OCI-LY7 (cell line): ENCODE measurements around the gene NPEPL1. TPM values are rescaled to one million over a fixed set of nuclear protein-coding genes. Genes with fewer than 3 reads are reported as not detected.

Experiments used
- BruUV-seq: library from RNA; stranded (reverse); fragments of 400-500 nt; replicated peaks from 2 replicates; lab custom pipeline; 2021; lab: Mats Ljungman, UMichigan
- CTCF ChIA-PET: fragments of 300-600 bp; sonication (Branson Sonifier 250); formaldehyde crosslinking; loops from one replicate; lab custom pipeline; 2022; ENCODE audit warnings: antibody characterized with exemption; ENCODE audit not compliant: unreplicated experiment; lab: Charles Lee
- POLR2A ChIA-PET: fragments of 300-600 bp; sonication (Branson Sonifier 250); formaldehyde crosslinking; loops from one replicate; lab custom pipeline; 2022; ENCODE audit warnings: antibody characterized with exemption; lab: Charles Lee
- DNase-seq: peaks from one replicate; pipeline ENCODE4 v3.0.0-alpha.2; 2015; ENCODE audit warnings: low spot score
- H2AFZ ChIP-seq: fragments of 200-600 bp; sonication (generic), shearing (Covaris generic); 2 replicates; pipeline ENCODE4 v1.6.1; 2014; ENCODE audit warnings: mild to moderate bottlenecking, antibody characterized with exemption, low read length, moderate library complexity
- H3K27ac ChIP-seq: fragments of 200-600 bp; sonication (generic); 2 replicates; pipeline ENCODE4 v1.5.1; 2014; ENCODE audit warnings: mixed run types, low read depth, mild to moderate bottlenecking, moderate library complexity, low read length, inconsistent platforms; ENCODE audit not compliant: poor library complexity, severe bottlenecking
- H3K36me3 ChIP-seq: fragments of 200-600 bp; sonication (generic); 2 replicates; pipeline ENCODE4 v1.6.1; 2014; ENCODE audit warnings: mild to moderate bottlenecking, antibody characterized with exemption, low read length, moderate library complexity, mixed read lengths; ENCODE audit not compliant: insufficient read depth
- H3K4me1 ChIP-seq: fragments of 200-600 bp; sonication (generic); 2 replicates; pipeline ENCODE4 v1.5.1; 2014; ENCODE audit warnings: mild to moderate bottlenecking, low read length; ENCODE audit not compliant: insufficient read depth, poor library complexity, severe bottlenecking
- H3K4me2 ChIP-seq: fragments of 200-600 bp; sonication (generic); 2 replicates; pipeline ENCODE4 v1.6.1; 2014; ENCODE audit warnings: mild to moderate bottlenecking, low read length
- H3K4me3 ChIP-seq: fragments of 200-600 bp; sonication (generic); 2 replicates; pipeline ENCODE4 v1.5.1; 2014; ENCODE audit warnings: mild to moderate bottlenecking, low read depth, low read length; ENCODE audit not compliant: poor library complexity, severe bottlenecking
- H3K79me2 ChIP-seq: fragments of 200-600 bp; sonication (generic); 2 replicates; pipeline ENCODE4 v1.6.1; 2016; ENCODE audit warnings: low read depth, mild to moderate bottlenecking, low read length, moderate library complexity, mixed read lengths; ENCODE audit not compliant: insufficient read depth
- H3K9me2 ChIP-seq: fragments of 200-600 bp; sonication (generic); 2 replicates; pipeline ENCODE4 v1.6.1; 2016; ENCODE audit warnings: mild to moderate bottlenecking, low read length, mixed read lengths; ENCODE audit not compliant: insufficient read depth
- H3K9me3 ChIP-seq: fragments of 200-600 bp; sonication (generic); 2 replicates; pipeline ENCODE4 v1.6.1; 2014; ENCODE audit warnings: mild to moderate bottlenecking, mixed run types, low read length, mixed read lengths
- H4K20me1 ChIP-seq: fragments of 200-600 bp; sonication (generic); 2 replicates; pipeline ENCODE4 v1.6.1; 2014; ENCODE audit warnings: mild to moderate bottlenecking, antibody characterized with exemption, low read length, moderate library complexity, mixed read lengths; ENCODE audit not compliant: insufficient read depth
- CTCF ChIP-seq: fragments of 200-600 bp; sonication (generic); conservative IDR thresholded peaks from 2 replicates; pipeline ENCODE4 v1.5.1; 2014; ENCODE audit warnings: mild to moderate bottlenecking, antibody characterized with exemption, low read length, moderate library complexity, mixed read lengths
- EZH2phosphoT487 ChIP-seq: fragments of 200-600 bp; sonication (generic); IDR thresholded peaks from 2 replicates; pipeline ENCODE4 v1.6.1; 2018; ENCODE audit warnings: low read depth, borderline replicate concordance, mild to moderate bottlenecking, mixed run types, antibody characterized with exemption, low read length, moderate library complexity, mixed read lengths
- intact Hi-C: fragments of 100-400 bp; cut with micrococcal nuclease; formaldehyde crosslinking; loops from one replicate; pipeline ENCODE4 v1.10.0; 2022; ENCODE audit not compliant: unreplicated experiment
- total RNA-seq, 2 experiments: library from RNA; depleted of rRNA in 1 of 2; stranded (reverse); fragments of >200 nt in 1 of 2; shearing (Covaris generic) in 1 of 2; gene quantifications; 2 replicates each; pipeline ENCODE4 v1.2.3, GENCODE V29; 2014 to 2022

Gene NPEPL1
- total RNA-seq, 2 experiments from 2014 or later: 3.4 to 11.5 TPM

GRCh38 chr20:58654337-58654736 is 38.3 kb upstream of the NPEPL1 start:
- Histone ChIP-seq H3K79me2 (peaks cover 83% of the 10 kb centered on the region), H3K4me1 (peaks cover 56% of the 10 kb centered on the region), H3K4me2 (peak overlapping the region; percentile 97), H3K36me3 (peaks cover 15% of the 10 kb centered on the region), H4K20me1 (peaks cover 63% of the 10 kb centered on the region), H3K4me3 (peak overlapping the region; percentile 98), H3K9me3 (no peaks in the 10 kb centered on the region), H2AFZ (no peak overlapping the region), H3K9me2 (no peaks in the 10 kb centered on the region), H3K27ac (no peak overlapping the region)
- DNase-seq: no peak
- ChIA-PET POLR2A (interaction anchor here (0.6 to 1.0 kb wide), 2 partner anchors 10 to 37 kb away, joined by 3 read pairs; no protein-coding TSS in a partner anchor), CTCF (no interaction called here)
- intact Hi-C loops: loop anchor here (5.0 to 10.0 kb wide), 2 partner anchors 38 to 390 kb away; partner anchors contain the start of genes NPEPL1 and PRELID3B
- no TSS peak for BruUV-seq
- TF ChIP-seq EZH2phosphoT487 (no peak), CTCF (no peak)

- peaks cover 95% of the 10 kb centered on the region for H3K79me2 ChIP-seq
- H2AFZ ChIP-seq: no peak overlapping the region
- peak overlapping the region; percentile 97 for H3K4me2 ChIP-seq
- no peak for DNase-seq
- peaks cover 23% of the 10 kb centered on the region for H3K36me3 ChIP-seq
- no peaks in the 10 kb centered on the region for H3K9me2 ChIP-seq
- no TSS peak for BruUV-seq
- CTCF ChIA-PET: no interaction called here
- H3K4me3 ChIP-seq: peak overlapping the region; percentile 9
- no peak overlapping the region for H3K27ac ChIP-seq
- POLR2A ChIA-PET: interaction anchor here (0.6 to 1.2 kb wide), 4 partner anchors 9 to 47 kb away, joined by 3 to 4 read pairs (median 3); no protein-coding TSS in a partner anchor
- TF ChIP-seq EZH2phosphoT487: no peak
- H3K9me3 ChIP-seq: no peaks in the 10 kb centered on the region
- intact Hi-C loops: loop anchor here (10.0 kb wide), 1 partner anchor 389 kb away; the partner anchor contains the start of gene PRELID3B
- peaks cover 71% of the 10 kb centered on the region for H4K20me1 ChIP-seq
- peaks cover 59% of the 10 kb centered on the region for H3K4me1 ChIP-seq
Observed at GRCh38 chr20:58655328-58656107, 37.1 kb upstream of the NPEPL1 start.

- no peak for TF ChIP-seq CTCF
- no peak for TF ChIP-seq EZH2phosphoT487
- DNase-seq: no peak
- Histone ChIP-seq H3K4me3 (no peak overlapping the region), H3K9me2 (no peaks in the 10 kb centered on the region), H3K36me3 (peaks cover 29% of the 10 kb centered on the region), H3K9me3 (no peaks in the 10 kb centered on the region), H3K27ac (no peak overlapping the region), H2AFZ (no peak overlapping the region), H3K4me2 (peak overlapping the region; percentile 97; the same call in 1 of the 2 replicates), H3K79me2 (peaks cover 98% of the 10 kb centered on the region), H3K4me1 (peaks cover 72% of the 10 kb centered on the region), H4K20me1 (peaks cover 79% of the 10 kb centered on the region)
- ChIA-PET CTCF (no interaction called here), POLR2A (interaction anchor here (0.7 to 1.2 kb wide), 4 partner anchors 8 to 273 kb away, joined by 3 to 4 read pairs (median 3); no protein-coding TSS in a partner anchor)
- intact Hi-C loops: loop anchor here (10.0 kb wide), 1 partner anchor 388 kb away; the partner anchor contains the start of gene PRELID3B
- BruUV-seq: no TSS peak
Observed at GRCh38 chr20:58656831-58657230, 35.8 kb upstream of the NPEPL1 start.
